Smooth muscle cell (in vitro differentiated cells): ENCODE data around the gene DPP10. TPM values are rescaled to one million over a fixed set of nuclear protein-coding genes. Genes with fewer than 3 reads are reported as not detected.

Experiments used
- DNase-seq: peaks from one replicate; lab custom pipeline; 2025; ENCODE audit not compliant: unreplicated experiment; lab: John Stamatoyannopoulos, UW
- H2AFZ ChIP-seq: fragments of 200-600 bp; sonication (generic); 2 replicates; pipeline ENCODE4 v1.6.0; 2016; ENCODE audit warnings: antibody characterized with exemption, low read depth, mild to moderate bottlenecking
- H3F3A ChIP-seq: fragments of 200-600 bp; sonication (generic); 2 replicates; pipeline ENCODE4 v1.6.0; 2017; ENCODE audit warnings: antibody characterized with exemption, low read depth
- H3K27ac ChIP-seq: fragments of 200-600 bp; sonication (generic); 2 replicates; pipeline ENCODE4 v1.5.1; 2016; ENCODE audit warnings: low read depth, mild to moderate bottlenecking
- H3K27me3 ChIP-seq: fragments of 200-600 bp; sonication (generic); 2 replicates; pipeline ENCODE4 v1.6.1; 2016; ENCODE audit warnings: low read depth, mild to moderate bottlenecking
- H3K36me3 ChIP-seq: fragments of 200-600 bp; sonication (generic); 2 replicates; pipeline ENCODE4 v1.5.1; 2016; ENCODE audit warnings: low read depth
- H3K4me1 ChIP-seq: fragments of 200-600 bp; sonication (generic); 2 replicates; pipeline ENCODE4 v1.5.1; 2016; ENCODE audit warnings: low read depth
- H3K4me2 ChIP-seq: fragments of 200-600 bp; sonication (generic); 2 replicates; pipeline ENCODE4 v1.6.0; 2016; ENCODE audit warnings: mild to moderate bottlenecking
- H3K4me3 ChIP-seq: fragments of 200-600 bp; sonication (generic); 2 replicates; pipeline ENCODE4 v1.5.1; 2016; ENCODE audit warnings: mild to moderate bottlenecking
- H3K79me2 ChIP-seq: fragments of 200-600 bp; sonication (generic); 2 replicates; pipeline ENCODE4 v1.6.0; 2016; ENCODE audit warnings: low read depth, mild to moderate bottlenecking
- H3K9ac ChIP-seq: fragments of 200-600 bp; sonication (generic); 2 replicates; pipeline ENCODE4 v1.6.0; 2016; ENCODE audit warnings: low read depth
- H3K9me3 ChIP-seq: fragments of 200-600 bp; sonication (generic); replicated peaks from 2 replicates; pipeline ENCODE4 v1.5.1; 2016; ENCODE audit warnings: low read depth
- H4K20me1 ChIP-seq: fragments of 200-600 bp; sonication (generic); 2 replicates; pipeline ENCODE4 v1.6.0; 2016; ENCODE audit warnings: low read depth
- WGBS: methylation state at CpG from one replicate; pipeline ENCODE4 v1.1.7; 2016; ENCODE audit warnings: low lambda C conversion rate; 5-methylcytosine and 5-hydroxymethylcytosine counted together
- polyA plus RNA-seq: library from polyadenylated mRNA; unstranded; fragments of >200 nt; fragmentation: Nextera tagmentation; extraction: Ambion mirVana; gene quantifications from 2 replicates; pipeline ENCODE4 v1.2.1, GENCODE V29; 2016
- total RNA-seq: library from RNA; depleted of rRNA; stranded (reverse); fragments of >200 nt; gene quantifications from 2 replicates; pipeline ENCODE4 v1.2.3, GENCODE V29; 2014
- TF ChIP-seq, protein P1 (sequence below): fragments of 200-600 bp; sonication (generic); IDR thresholded peaks from 2 replicates; pipeline ENCODE4 v1.5.1; 2017; ENCODE audit warnings: borderline replicate concordance, mild to moderate bottlenecking, antibody characterized with exemption; ENCODE audit not compliant: insufficient read depth, poor library complexity, severe bottlenecking

Gene DPP10
- total and polyA plus RNA-seq, 2 experiments from 2014 or later: 3.6 TPM; not detected in 1

- H3K27me3 ChIP-seq: no peaks in the 10 kb centered on the region
- TF ChIP-seq, protein P1, sequence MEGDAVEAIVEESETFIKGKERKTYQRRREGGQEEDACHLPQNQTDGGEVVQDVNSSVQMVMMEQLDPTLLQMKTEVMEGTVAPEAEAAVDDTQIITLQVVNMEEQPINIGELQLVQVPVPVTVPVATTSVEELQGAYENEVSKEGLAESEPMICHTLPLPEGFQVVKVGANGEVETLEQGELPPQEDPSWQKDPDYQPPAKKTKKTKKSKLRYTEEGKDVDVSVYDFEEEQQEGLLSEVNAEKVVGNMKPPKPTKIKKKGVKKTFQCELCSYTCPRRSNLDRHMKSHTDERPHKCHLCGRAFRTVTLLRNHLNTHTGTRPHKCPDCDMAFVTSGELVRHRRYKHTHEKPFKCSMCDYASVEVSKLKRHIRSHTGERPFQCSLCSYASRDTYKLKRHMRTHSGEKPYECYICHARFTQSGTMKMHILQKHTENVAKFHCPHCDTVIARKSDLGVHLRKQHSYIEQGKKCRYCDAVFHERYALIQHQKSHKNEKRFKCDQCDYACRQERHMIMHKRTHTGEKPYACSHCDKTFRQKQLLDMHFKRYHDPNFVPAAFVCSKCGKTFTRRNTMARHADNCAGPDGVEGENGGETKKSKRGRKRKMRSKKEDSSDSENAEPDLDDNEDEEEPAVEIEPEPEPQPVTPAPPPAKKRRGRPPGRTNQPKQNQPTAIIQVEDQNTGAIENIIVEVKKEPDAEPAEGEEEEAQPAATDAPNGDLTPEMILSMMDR: no peak
- 89% methylated on average over 4 of the region's 4 CpGs for WGBS
- no peaks in the 10 kb centered on the region for H3K9me3 ChIP-seq
- H3F3A ChIP-seq: no peaks in the 10 kb centered on the region
- H3K4me1 ChIP-seq: no peaks in the 10 kb centered on the region
- no peaks in the 10 kb centered on the region for H3K36me3 ChIP-seq
- no peak overlapping the region for H3K4me2 ChIP-seq
- DNase-seq: no peak
- H3K27ac ChIP-seq: no peak overlapping the region
- no peaks in the 10 kb centered on the region for H4K20me1 ChIP-seq
- H3K4me3 ChIP-seq: no peak overlapping the region
- no peak overlapping the region for H3K9ac ChIP-seq
- no peaks in the 10 kb centered on the region for H3K79me2 ChIP-seq
- H2AFZ ChIP-seq: no peak overlapping the region
Observed at GRCh38 chr2:115094441-115094840, 652.0 kb downstream of the DPP10 start.

GRCh38 chr2:115105966-115106365 is 663.5 kb downstream of the DPP10 start:
- Histone ChIP-seq H3K9ac (no peak overlapping the region), H3K4me2 (no peak overlapping the region), H3K36me3 (no peaks in the 10 kb centered on the region), H3K4me3 (no peak overlapping the region), H3K4me1 (no peaks in the 10 kb centered on the region), H3K27ac (no peak overlapping the region), H3K79me2 (no peaks in the 10 kb centered on the region), H3K27me3 (no peaks in the 10 kb centered on the region), H4K20me1 (no peaks in the 10 kb centered on the region), H3K9me3 (no peaks in the 10 kb centered on the region), H3F3A (no peaks in the 10 kb centered on the region), H2AFZ (no peak overlapping the region)
- no peak for DNase-seq
- TF ChIP-seq, protein P1: no peak

- H3F3A ChIP-seq: no peaks in the 10 kb centered on the region
- no peak overlapping the region for H3K4me2 ChIP-seq
- TF ChIP-seq, protein P1: no peak
- no peaks in the 10 kb centered on the region for H3K4me1 ChIP-seq
- H3K27me3 ChIP-seq: no peaks in the 10 kb centered on the region
- no peaks in the 10 kb centered on the region for H4K20me1 ChIP-seq
- no peak for DNase-seq
- H3K79me2 ChIP-seq: no peaks in the 10 kb centered on the region
- H3K36me3 ChIP-seq: no peaks in the 10 kb centered on the region
- 81% methylated on average over 2 of the region's 2 CpGs for WGBS
- no peak overlapping the region for H2AFZ ChIP-seq
- H3K27ac ChIP-seq: no peak overlapping the region
- no peak overlapping the region for H3K9ac ChIP-seq
- H3K4me3 ChIP-seq: no peak overlapping the region
- H3K9me3 ChIP-seq: no peaks in the 10 kb centered on the region
Observed at GRCh38 chr2:115115135-115115534, 672.7 kb downstream of the DPP10 start.

DNA sequence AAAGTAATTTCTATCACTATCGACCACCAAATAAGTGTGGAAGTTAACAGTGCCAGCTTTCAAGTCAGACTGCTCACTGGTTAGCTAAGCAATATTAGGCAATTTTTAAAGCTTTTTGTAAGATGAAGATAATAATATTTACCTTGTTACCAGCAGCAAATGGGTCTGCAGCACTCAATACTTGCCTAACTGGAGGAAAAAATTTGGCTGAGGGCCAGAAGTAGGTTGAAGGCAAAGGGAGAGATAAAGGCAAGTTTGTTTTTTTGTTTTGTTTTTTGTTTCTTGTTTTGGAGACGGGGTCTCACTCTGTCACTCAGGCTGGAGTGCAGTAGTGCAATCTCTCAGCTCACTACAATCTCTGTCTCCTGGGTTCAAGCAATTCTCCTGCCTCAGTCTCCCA is 675.9 kb downstream of the DPP10 start:
- WGBS: 94% methylated on average over 2 of the region's 2 CpGs
- Histone ChIP-seq H2AFZ (no peak overlapping the region), H3K36me3 (no peaks in the 10 kb centered on the region), H3K4me3 (no peak overlapping the region), H3F3A (no peaks in the 10 kb centered on the region), H3K4me2 (no peak overlapping the region), H3K79me2 (no peaks in the 10 kb centered on the region), H3K27ac (no peak overlapping the region), H3K9me3 (no peaks in the 10 kb centered on the region), H3K4me1 (no peaks in the 10 kb centered on the region), H3K27me3 (no peaks in the 10 kb centered on the region), H4K20me1 (no peaks in the 10 kb centered on the region), H3K9ac (no peak overlapping the region)
- TF ChIP-seq, protein P1: no peak
- DNase-seq: no peak
